ENCODE data around the gene FLRT2.

Gene FLRT2

DNA sequence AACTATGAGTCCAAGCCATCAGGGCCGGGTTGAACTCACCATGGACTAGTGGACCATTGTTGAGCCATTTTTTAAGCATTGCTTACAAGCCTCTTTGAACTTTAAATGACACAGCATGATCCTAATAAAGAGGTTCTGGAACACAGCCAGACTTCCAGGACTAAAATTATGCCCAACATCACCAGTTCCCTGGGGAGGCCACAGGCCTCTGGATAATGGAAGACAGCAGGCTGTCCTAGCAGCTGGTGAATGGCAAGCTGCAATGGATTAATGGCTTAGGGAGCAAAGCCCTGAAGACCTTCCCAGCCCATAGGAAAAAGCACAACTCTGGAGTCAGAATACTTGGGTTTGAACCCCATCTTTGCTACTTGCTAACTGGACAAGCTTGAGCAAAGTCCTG lies 71.3 kb downstream of the FLRT2 start:
- DNase-seq: no peak

DNA sequence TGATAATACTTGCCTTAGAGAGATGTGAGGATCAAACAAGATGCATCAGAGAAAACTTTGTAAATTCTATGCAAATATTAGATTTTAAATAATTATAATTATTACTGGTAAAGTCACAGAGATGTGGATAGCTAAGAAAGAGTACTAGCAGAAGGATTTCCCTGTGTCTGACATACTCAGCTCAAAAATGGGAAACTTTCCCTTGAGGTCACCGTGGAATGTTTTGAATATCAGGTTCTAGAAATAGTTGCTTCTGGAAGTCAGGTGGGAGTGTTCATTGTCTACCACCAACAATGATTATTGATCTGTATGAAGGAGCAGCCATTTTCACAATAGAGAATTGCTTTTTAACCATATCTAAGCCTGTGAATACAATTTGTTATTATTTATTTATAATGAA lies 71.7 kb downstream of the FLRT2 start:
- no peak for DNase-seq

DNA sequence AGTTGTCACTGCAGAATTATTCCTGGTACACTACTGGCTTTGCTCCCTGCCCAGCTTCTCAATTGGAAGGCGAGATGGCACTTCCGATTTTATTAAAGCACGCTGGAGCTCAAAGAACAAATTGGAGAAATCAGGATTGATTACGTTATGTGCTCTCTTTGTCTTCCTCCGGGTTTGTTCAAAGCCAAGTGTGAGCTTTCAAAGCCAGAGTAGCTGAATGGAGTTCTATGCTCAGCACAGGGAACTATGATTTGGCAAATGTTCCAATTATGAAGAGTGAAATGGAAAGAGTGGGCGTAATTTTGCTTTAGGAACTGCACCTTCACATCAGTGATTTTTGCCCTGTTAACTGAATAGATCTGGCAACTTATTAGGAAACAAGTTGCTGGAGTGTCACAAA lies 72.4 kb downstream of the FLRT2 start:
- no peak for DNase-seq

DNA sequence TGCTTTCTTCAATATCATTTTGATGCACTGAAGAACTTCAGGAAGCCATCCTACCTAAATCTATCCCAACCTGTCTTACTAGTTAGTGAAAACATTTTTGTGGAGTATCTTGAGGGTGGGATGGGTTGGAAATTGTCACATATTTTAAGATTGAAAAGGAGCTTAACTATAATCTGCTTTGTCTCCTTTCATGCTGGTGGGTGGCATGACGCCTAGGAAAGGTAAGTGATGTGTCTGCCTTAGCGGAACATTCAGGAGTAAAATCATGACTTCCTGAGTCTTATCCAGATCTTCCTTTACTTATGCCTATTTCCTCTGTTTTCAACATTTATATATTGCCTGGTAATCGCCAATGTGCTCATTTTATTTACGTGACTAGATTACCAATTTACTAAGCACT lies 74.1 kb downstream of the FLRT2 start:
- DNase-seq: no peak

DNA sequence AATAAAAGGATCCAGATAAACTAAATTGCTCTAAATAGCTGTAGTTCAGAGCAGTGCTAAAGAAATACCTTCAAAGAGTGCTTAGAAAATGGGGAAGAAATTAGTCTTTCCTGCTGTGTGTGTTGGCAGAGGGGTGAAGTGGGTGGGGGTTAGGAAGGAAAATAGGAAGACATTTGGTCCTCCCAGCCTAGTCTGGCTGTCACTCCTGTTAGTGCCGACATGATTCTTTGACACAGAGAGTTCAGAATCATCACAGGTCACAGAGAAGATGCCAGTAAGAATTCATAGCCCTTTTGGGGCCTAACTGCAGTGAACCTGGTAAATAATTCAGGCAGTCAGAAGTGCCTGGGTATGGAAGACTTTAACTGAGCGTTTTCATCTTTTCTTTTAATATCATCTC lies 74.8 kb downstream of the FLRT2 start:
- DNase-seq: no peak

DNA sequence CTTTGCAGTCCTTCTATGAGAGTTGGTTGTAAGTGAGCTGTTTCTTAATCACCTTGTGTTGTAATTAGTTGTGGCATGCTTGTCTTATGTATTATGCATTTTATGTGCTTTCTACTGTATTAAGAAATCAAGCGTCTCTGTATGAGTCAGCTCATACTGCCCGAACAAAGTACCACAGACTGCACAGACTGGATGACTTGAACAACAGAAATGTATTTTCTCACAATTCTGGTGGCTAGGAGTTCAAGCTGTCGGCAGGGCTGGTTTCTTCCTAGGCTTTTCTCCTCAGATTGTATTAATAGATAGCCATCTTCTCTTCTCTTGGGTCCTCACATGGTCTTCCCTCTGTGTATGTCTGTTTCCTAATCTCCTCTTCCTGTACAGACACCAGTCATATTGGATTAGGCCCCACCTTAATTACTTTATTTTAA lies 77.7 kb downstream of the FLRT2 start:
- DNase-seq: no peak

DNA sequence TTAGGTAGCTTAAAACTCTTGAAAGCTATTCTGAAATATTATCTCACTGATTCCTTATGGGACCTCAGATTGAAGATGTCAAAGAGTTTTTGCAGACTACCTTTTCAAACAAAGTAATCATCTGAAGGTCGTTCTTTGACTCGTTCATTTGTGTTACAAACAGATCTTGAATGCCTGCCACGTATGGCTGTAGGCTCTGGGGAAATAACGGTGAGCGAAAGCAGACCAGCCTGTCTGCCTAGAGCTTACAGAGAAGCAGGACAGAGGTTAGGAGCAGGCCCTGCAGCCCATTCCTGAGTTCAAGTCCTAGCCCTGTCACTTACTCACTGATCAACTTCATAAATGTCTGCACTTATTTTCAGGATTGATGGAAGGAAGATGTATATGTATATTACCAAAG lies 83.6 kb downstream of the FLRT2 start:
- DNase-seq: no peak

DNA sequence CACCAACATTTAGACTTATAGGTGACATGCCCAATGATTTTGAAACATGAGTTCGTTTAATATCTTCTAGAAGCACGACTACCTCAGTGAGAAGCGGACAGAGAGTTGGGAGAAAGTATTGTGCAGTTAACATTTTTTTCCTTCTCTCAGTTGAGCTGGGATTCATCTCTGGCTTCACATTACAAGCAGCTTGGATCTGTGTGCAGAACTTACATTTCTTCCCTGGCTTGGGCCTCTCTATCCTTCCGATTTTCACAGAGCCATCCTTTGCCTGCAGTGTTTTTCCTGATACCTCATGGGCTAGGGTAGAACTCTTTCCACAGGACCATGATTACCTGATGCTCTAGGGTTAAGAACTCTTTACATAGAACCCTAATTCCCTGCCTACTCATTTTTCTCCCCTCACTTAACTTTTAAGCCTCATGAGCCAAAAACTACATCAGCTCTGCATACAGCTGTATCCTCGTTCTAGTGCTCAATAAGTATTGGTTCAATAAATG lies 86.5 kb downstream of the FLRT2 start:
- no peak for DNase-seq

DNA sequence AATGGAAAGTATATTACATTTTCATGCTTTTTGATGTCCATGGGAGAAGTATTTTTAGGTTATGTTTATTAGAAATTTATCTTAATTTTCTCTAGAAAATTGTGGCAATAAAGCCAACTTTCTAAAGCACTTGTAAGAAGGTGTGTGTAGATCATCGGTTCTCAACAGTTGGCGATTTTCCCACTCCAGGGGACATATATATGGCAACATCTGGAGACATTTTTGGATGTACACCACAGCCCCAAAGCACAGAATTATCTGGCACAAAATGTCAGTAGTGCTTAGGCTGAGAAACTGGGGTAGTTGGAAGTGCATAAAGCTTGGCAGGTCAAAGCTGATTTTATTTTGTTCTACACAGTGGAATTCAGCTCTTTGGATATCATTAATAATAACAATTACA lies 86.9 kb downstream of the FLRT2 start:
- DNase-seq: no peak

DNA sequence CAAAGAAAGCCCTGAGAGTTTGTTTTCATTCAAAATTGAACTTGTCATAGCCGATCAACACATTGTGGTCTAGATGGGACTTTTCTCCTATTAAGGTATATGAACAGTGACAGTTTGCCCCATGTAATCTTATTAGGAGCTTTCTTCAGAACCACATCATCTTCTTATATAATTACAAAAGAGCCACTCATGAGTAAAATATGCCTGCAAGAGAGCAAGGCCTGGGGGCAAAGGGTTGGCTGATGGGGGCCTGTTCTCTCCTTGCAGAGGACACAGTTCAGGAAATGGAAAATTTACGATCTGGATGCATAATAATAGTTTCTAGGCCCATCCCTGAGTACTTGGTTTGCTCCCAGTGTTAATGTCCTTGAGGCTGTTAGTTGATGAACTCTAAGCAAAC lies 87.8 kb downstream of the FLRT2 start:
- no peak for DNase-seq

DNA sequence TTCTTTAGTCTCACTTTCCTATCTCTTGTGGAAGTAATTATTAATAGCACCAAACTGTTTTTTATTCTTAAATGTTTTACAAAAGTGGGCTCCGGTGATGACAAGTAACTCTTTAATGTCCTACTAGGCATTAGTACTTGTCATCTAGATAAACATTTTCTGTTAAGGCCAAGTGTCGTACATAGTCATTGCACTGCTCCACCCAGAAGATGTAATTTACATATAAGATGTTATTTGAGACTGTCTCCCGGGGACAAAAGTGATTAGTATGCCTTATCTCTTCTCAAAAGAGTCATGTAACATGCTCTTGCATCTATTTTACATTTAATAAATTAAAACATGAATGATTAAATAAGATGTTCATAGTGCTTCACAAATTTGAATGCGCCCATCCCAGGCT lies 88.4 kb downstream of the FLRT2 start:
- DNase-seq: no peak

DNA sequence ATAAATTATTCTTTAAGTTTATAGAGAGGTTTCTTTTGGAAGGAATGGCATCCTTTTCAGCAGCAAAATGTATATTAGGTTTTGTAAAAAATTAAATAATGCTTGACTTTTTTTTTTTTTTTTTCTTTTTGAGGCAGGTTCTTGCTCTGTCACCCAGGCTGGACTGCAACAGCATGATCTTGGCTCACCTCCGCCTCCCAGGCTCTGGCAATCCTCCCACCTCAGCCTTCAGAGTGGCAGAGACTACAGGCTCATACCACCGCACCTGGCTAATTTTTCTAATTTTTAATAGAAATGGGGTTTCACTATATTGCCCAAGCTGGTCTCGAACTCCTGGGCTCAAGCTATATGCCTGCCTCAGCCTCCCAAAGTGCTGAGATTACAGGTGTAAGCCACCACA lies 89.0 kb downstream of the FLRT2 start:
- DNase-seq: no peak

DNA sequence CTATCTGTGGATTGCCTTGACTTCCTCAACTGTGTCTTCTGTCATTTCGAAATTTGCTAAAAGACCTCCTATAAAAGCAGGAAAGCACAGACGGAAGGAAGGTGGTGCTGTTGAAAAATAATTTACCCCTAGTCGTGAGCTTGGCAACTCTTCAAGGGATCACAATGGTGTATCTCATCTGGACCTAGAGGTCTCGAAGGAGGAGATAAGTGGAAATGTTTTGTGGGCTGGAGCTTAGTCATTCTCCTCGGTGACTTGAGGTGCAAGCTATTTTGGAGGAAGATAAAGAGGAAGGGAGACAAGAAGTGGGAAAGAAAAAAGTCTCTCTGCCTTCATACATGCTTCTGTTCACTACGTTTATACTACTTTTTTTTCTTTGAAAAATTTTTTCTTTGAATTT lies 89.9 kb downstream of the FLRT2 start:
- peak; percentile 42 for DNase-seq

DNA sequence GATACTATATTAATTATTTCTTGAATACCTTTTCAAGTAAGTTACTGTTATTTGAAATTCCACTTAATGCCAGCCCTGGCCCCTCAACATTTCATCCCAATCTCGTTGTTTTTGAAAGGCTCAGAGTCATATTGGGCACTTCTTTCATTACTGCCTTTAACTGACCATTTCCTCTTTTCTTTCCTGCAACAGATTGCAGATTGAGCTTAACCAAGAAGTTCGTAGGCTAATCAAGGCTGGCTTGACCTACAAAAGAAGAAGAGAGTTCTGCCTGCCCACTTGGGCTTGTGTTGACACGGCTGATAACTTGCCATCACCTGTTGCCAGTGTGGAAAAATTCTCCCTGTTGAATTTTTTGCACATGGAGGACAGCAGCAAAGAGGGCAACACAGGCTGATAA lies 91.0 kb downstream of the FLRT2 start:
- DNase-seq: no peak

DNA sequence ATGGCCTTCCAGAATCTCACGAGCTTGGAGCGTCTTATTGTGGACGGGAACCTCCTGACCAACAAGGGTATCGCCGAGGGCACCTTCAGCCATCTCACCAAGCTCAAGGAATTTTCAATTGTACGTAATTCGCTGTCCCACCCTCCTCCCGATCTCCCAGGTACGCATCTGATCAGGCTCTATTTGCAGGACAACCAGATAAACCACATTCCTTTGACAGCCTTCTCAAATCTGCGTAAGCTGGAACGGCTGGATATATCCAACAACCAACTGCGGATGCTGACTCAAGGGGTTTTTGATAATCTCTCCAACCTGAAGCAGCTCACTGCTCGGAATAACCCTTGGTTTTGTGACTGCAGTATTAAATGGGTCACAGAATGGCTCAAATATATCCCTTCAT lies 92.2 kb downstream of the FLRT2 start:
- DNase-seq: no peak

DNA sequence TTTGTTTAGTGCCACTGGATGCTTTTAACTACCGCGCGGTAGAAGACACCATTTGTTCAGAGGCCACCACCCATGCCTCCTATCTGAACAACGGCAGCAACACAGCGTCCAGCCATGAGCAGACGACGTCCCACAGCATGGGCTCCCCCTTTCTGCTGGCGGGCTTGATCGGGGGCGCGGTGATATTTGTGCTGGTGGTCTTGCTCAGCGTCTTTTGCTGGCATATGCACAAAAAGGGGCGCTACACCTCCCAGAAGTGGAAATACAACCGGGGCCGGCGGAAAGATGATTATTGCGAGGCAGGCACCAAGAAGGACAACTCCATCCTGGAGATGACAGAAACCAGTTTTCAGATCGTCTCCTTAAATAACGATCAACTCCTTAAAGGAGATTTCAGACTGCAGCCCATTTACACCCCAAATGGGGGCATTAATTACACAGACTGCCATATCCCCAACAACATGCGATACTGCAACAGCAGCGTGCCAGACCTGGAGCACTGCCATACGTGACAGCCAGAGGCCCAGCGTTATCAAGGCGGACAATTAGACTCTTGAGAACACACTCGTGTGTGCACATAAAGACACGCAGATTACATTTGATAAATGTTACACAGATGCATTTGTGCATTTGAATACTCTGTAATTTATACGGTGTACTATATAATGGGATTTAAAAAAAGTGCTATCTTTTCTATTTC lies 93.2 kb downstream of the FLRT2 start:
- DNase-seq: no peak

DNA sequence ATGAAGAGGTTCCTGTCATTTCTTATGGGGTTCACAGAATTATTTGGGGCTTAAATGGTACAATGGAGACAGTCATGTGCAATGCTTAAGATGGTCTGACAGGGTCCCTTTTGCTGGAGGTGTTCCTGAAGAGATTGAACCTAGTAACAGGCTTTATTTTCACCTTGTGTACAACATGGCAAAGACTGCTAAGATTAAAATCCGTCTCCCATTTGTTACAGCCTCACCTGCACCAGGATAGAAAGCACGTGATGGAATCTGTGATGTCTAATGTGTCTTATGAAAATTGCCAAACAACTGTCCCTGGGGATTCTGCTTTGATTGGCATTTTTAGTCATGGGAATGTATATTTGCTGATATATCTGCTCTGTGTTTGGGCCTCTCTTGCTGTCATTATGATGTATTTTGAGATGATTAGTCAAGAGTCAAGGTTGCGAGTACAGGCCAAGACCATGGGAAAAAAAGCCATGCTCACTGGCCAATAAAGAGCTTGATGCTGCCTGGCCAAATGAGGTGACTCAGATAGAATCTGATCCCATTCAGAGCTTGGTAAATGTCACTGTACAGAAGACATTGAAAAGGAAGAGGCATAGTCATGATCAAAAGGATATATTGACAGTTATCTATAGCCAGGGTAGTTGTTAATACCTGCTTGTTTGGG lies 96.1 kb downstream of the FLRT2 start:
- DNase-seq: no peak

DNA sequence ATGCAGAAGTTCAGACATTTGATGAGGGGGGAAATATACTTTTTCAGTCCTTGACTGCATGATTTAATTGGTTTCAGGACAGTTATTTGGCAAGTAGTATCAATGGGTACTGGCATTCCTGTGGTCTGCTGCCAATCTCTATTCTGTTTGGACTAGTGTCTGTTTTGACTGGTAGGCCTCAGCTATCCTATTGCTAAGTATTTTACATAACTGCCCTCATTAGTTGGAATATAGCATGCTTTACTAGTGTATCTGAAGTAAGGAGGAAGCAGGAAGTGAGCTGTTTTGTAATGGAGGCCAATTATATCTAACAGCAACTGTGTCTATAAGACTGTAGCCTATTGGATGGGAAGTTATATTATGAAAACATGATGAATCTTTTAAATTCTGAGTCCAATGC lies 104.3 kb downstream of the FLRT2 start:
- DNase-seq: no peak

DNA sequence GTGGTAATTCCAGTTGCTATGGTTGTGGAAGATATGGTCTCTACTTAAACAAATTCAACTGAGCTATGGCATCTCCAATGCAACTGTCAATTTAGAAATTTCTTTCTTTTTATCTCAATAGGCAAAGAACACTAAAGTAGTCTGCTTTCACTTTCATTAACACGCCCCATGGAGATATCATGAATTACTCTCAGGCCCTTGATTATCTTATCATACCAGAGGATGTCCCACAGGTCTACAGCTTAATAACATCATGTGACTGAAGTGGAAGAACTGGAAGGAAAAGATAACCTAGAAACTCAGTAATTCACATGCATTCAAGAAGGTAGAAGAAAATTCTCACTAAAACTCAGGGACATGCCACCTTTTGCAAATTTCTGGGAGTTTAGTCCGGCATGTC lies 114.3 kb downstream of the FLRT2 start:
- peak; percentile 38 for DNase-seq

DNA sequence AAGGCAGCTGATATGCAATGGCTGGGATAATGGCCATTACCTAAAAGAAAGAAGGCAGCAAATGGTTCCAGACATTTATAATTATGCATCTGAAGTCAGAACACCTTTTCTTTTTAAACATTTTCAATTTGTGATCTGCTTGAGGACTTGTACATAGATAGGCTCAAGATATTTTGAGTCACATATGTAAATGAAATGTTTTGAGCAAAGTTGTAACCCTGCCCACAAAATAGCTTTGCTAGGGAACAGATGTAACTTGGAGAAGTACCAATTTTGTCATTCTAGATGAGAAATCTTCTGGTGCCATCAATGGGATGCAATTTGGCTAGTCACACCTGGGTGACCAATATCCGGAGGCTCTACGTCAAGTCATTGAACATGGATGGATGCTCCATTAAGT lies 123.1 kb downstream of the FLRT2 start:
- no peak for DNase-seq

DNA sequence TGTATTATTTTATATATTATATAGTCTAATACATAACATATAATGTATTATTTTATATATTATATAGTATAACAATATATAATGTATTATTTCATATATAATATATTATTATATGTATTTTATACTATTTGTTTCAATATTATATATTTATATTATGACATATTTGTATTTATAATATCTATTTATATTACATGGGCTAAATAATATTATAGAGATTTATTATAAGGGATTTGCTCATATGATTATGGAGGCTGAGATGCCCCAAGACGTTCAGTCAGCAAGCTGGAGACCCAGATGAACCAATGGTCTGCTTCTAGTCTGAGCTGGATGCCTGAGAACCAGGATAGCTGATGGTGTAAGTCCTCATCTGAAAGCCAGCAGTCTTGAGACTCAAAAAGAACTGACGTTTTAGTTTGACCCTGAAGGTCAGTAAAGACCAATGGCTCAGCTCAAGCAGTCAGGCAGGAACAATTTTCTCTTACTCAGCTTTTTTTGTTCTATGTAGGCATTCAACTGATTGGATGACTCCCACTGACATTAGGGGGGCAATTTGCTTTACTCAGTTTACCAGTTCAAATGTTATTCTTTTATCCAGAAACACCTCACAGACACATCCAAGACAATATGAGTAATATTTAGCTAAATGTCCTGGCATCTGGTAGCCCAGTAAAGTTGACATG lies 130.4 kb downstream of the FLRT2 start:
- DNase-seq: no peak

DNA sequence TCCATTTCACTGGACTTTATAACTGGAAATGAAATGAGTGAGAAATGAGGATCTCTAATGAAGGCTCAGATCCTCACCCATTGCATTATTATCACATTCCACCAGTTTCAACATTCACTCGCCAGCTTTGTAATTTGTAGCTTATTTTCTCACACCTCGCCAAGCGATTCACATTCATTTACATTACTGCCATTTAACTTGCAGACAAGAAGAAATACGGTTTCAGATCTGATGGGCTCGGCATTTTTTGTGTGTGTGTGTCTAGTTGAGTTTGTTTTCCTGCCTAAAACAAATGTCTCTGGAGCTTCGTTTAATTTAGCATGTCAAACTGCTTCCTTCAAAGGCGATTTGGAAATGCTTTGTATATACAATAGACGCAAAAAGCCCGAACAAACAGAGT lies 132.2 kb downstream of the FLRT2 start:
- no peak for DNase-seq

DNA sequence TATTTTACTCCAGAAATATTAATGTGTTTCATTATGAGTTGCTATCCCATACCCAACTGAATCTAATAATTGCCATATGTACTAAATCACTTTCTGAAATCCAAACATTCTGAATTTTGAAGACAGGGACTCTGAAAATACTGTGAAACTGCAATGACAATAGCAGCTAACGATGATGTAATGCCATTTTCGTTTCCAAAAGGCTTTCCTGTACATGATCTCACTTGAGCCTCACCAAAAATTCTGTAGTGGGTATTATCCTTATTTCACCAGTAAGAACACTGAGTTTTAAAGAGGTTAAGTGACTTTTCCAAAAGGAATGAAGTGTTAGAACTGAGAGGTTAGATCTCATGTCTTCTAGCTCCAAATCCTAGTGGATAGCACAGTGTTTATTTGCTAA lies 133.3 kb downstream of the FLRT2 start:
- no peak for DNase-seq

DNA sequence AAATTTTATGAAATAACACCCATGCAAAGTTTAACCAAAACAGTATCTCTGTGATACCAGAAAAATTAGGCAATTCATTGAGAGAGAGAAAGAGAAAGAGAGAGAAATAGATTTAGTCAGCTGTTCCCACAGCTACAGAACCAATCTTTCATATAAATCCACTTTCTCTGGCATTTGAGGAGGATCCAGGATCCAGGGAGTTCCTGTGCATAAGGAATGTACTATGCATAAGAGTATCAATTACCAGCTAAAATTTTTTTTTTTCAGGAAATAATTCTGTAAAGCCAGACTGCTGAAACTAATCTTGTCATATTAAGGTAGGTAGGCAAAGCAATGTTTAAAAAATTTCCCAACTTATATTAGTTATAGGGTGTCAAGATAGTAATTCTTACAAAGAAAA lies 133.7 kb downstream of the FLRT2 start:
- no peak for DNase-seq
